ENCODE measurements around the gene BBS9. TPM values are rescaled to one million over a fixed set of nuclear protein-coding genes. Genes with fewer than 3 reads are reported as not detected.

BBS9 gene
- total RNA-seq, 1 experiment from 2014 or later = 26.4 TPM

DNA sequence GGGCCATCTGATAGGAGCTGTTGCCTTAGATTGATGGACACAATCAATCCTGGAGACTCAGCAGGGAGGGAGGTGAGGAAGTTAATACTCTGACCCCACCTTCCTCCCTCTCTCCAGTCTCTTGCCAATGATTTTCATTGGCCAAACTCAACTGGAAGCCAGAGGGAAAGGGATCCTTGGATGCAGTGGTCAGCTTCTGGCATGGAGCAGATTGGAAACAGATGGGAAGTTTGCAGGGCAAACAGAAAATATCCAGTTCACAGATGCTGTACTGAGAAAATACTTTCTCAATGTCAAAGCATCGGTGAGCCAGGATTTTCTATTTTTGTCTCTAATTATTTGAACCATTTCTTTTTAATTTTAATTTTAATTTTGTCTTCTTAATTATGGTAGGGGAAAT is 170.8 kb downstream of the BBS9 start:
- H3K27ac ChIP-seq (ENCODE audit: insufficient read length, low read depth, low read length) = no peak overlapping the region
- H2BK12ac ChIP-seq (ENCODE audit: insufficient read length, low read depth, low read length) = no peak overlapping the region
- no peaks in the 10 kb centered on the region for H4K20me1 ChIP-seq (ENCODE audit: control insufficient read depth, insufficient read depth, insufficient read length)
- Mint-ChIP-seq H3K4me1 (peaks cover 0 to 3% of the 10 kb centered on the region in 2 experiments; a peak in 1 of 4 replicates), H3K9me3 (peaks cover 41 to 48% of the 10 kb centered on the region in 2 experiments), H3K27me3 (ENCODE audit: low read depth) (no peaks in the 10 kb centered on the region), H3K27ac (no peak overlapping the region), H3K4me3 (no peak overlapping the region), H3K36me3 (ENCODE audit: insufficient read depth in 1 of 3, low read depth in 3 of 3) (peaks cover 11 to 51% (median 35%) of the 10 kb centered on the region in 3 experiments; a peak in 6 of 7 replicates)
- no peak overlapping the region for H3K14ac ChIP-seq (ENCODE audit: insufficient read depth, low read length)
- H3K4me1 ChIP-seq (ENCODE audit: insufficient read depth, low read length) = no peaks in the 10 kb centered on the region
- no peak overlapping the region for H2BK15ac ChIP-seq (ENCODE audit: low read depth, low read length)
- no peak overlapping the region for H2BK5ac ChIP-seq (ENCODE audit: insufficient read length, low read length)
- H3K27me3 ChIP-seq (ENCODE audit: insufficient read depth, low read length) = no peaks in the 10 kb centered on the region
- no peak overlapping the region for H3K18ac ChIP-seq (ENCODE audit: insufficient read length, low read depth, low read length)
- H2AK5ac ChIP-seq (ENCODE audit: insufficient read length, low read length) = no peak overlapping the region
- H3T11ph ChIP-seq (ENCODE audit: low read length) = no peak overlapping the region
- no peaks in the 10 kb centered on the region for H3K79me1 ChIP-seq (ENCODE audit: insufficient read depth, low read depth, low read length, poor library complexity, severe bottlenecking)
- H3K4ac ChIP-seq (ENCODE audit: low read depth, low read length) = no peak overlapping the region
- H3K56ac ChIP-seq (ENCODE audit: insufficient read length, low read depth, low read length) = no peak overlapping the region
- H3K79me2 ChIP-seq (ENCODE audit: insufficient read depth, low read length) = no peaks in the 10 kb centered on the region
- no peak overlapping the region for H4K91ac ChIP-seq (ENCODE audit: insufficient read length, low read depth, low read length)
- WGBS (ENCODE audit: extremely low coverage, insufficient read length, low lambda C conversion rate) = no CpG with 5 or more reads among the region's 1 CpG
- no peaks in the 10 kb centered on the region for H3K23me2 ChIP-seq (ENCODE audit: insufficient read length, low read depth, low read length, poor library complexity, severe bottlenecking)
- H2AFZ ChIP-seq (ENCODE audit: low read length) = no peak overlapping the region
- H2BK120ac ChIP-seq (ENCODE audit: low read depth, low read length, poor library complexity, severe bottlenecking) = no peak overlapping the region
- no peak overlapping the region for H3K23ac ChIP-seq (ENCODE audit: insufficient read length, low read depth, low read length)
- no peak for DNase-seq
- no peak overlapping the region for H3K4me2 ChIP-seq (ENCODE audit: insufficient read depth, insufficient read length, low read length)
- TF ChIP-seq, protein P1, sequence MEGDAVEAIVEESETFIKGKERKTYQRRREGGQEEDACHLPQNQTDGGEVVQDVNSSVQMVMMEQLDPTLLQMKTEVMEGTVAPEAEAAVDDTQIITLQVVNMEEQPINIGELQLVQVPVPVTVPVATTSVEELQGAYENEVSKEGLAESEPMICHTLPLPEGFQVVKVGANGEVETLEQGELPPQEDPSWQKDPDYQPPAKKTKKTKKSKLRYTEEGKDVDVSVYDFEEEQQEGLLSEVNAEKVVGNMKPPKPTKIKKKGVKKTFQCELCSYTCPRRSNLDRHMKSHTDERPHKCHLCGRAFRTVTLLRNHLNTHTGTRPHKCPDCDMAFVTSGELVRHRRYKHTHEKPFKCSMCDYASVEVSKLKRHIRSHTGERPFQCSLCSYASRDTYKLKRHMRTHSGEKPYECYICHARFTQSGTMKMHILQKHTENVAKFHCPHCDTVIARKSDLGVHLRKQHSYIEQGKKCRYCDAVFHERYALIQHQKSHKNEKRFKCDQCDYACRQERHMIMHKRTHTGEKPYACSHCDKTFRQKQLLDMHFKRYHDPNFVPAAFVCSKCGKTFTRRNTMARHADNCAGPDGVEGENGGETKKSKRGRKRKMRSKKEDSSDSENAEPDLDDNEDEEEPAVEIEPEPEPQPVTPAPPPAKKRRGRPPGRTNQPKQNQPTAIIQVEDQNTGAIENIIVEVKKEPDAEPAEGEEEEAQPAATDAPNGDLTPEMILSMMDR (conservative IDR thresholded peaks at IDR 0.05) = no peak
- no peak overlapping the region for H4K5ac ChIP-seq (ENCODE audit: insufficient read length, low read depth, low read length)
- no peak overlapping the region for H3K9ac ChIP-seq (ENCODE audit: extremely low read depth, insufficient read length, low read length)
- H2BK20ac ChIP-seq (ENCODE audit: low read depth, low read length, poor library complexity, severe bottlenecking) = no peak overlapping the region
- no peaks in the 10 kb centered on the region for H3K9me3 ChIP-seq (ENCODE audit: control insufficient read depth, low read depth, low read length)
- H4K8ac ChIP-seq (replicated peaks; ENCODE audit: insufficient read length, low read depth, low read length) = no peak overlapping the region
